H1 (cell line): ENCODE measurements around the gene CABLES2.

Experiments
- CTCF ChIP-seq, 3 experiments: IDR thresholded peaks; 1 replicate in 2 of 3; 2 replicates in 1 of 3; pipeline versions ENCODE4 v1.5.1 to v1.6.1; 2011; ENCODE audit warnings: low read length in 3 of 3, mild to moderate bottlenecking in 3 of 3, inconsistent platforms in 2 of 3, low read depth in 1 of 3, moderate library complexity in 1 of 3; ENCODE audit not compliant: insufficient read depth in 1 of 3; ENCODE audit errors: control extremely low read depth in 1 of 3
- RNF2 ChIP-seq: fragments of 200-900, 300-1000 bp; sonication (generic); IDR thresholded peaks from 2 replicates; pipeline ENCODE4 v1.7.1; 2016; ENCODE audit warnings: borderline replicate concordance, low read depth, mild to moderate bottlenecking, antibody characterized with exemption, low read length; ENCODE audit not compliant: poor library complexity, severe bottlenecking; ENCODE audit errors: missing control alignments
- SIN3A ChIP-seq, 2 experiments: IDR thresholded peaks in 1 of 2; conservative IDR thresholded peaks in 1 of 2; 2 replicates each; pipeline ENCODE4 v1.6.1; 2011 to 2012; ENCODE audit warnings: low read length in 2 of 2, improper control_type of control experiment in 1 of 2, low read depth in 1 of 2, mild to moderate bottlenecking in 1 of 2
- SP1 ChIP-seq: IDR thresholded peaks from 2 replicates; pipeline ENCODE4 v1.6.1; 2011; ENCODE audit warnings: low read depth, low read length
- YY1 ChIP-seq: IDR thresholded peaks from 2 replicates; pipeline ENCODE4 v1.6.1; 2011; ENCODE audit warnings: low read depth, mild to moderate bottlenecking, low read length

DNA sequence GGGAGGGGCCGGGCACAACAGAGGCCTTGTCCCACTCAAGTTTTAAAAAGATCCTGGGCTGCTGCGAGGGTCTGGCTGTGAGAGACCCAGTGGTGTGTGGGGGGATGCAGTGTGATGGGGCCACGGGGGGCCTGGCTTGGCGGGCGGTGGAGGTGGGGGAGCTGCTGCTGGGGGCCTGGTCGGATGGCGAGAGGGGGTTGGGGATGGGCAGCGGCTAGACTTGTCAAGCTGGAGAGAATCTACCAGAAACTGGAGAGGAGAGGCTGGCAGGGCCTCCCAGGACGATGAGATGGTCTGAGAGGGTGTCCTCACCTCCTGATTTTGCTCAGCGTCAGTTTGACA lies 15.0 kb downstream of the CABLES2 start:
- TF ChIP-seq CTCF (IDR thresholded peaks at IDR 0.05; ENCODE audit: control extremely low read depth in 1 of 3, insufficient read depth in 1 of 3, low read depth in 1 of 3, low read length in 3 of 3) (no peak), YY1 (no peak), RNF2 (no peak), SIN3A (conservative IDR thresholded peaks at IDR 0.05 in 1 of 2, IDR thresholded peaks at IDR 0.05 in 1 of 2; ENCODE audit: low read depth in 1 of 2, low read length in 2 of 2) (no peak), SP1 (no peak)
